DOHH2 (cell line): ENCODE measurements around the gene SAMD5.
"Not testable (repeated sequence)": the region's sequence is repeated elsewhere in the genome, so short reads cannot be mapped to it uniquely, and the experiment has no call there.

ENCODE experiments used
- H3F3A ChIP-seq: fragments of 200-600 bp; sonication (generic), shearing (Covaris generic); 2 replicates; pipeline ENCODE4 v1.6.0; 2016; ENCODE audit warnings: antibody characterized with exemption, mild to moderate bottlenecking; ENCODE audit not compliant: control insufficient read depth, insufficient read depth
- H3K27ac ChIP-seq: fragments of 200-600 bp; sonication (generic); 2 replicates; pipeline ENCODE4 v1.5.1; 2014; ENCODE audit warnings: low read depth, mild to moderate bottlenecking, low read length, moderate library complexity
- H3K27me3 ChIP-seq: fragments of 200-600 bp; sonication (generic); 2 replicates; pipeline ENCODE4 v1.6.1; 2014; ENCODE audit warnings: mild to moderate bottlenecking, low read length, mixed read lengths; ENCODE audit not compliant: control insufficient read depth
- H3K36me3 ChIP-seq: fragments of 200-600 bp; sonication (generic); 2 replicates; pipeline ENCODE4 v1.6.1; 2014; ENCODE audit warnings: mild to moderate bottlenecking, low read length, moderate library complexity, mixed read lengths; ENCODE audit not compliant: control insufficient read depth
- H3K4me1 ChIP-seq: fragments of 200-600 bp; sonication (generic); 2 replicates; pipeline ENCODE4 v1.6.1; 2014; ENCODE audit warnings: mild to moderate bottlenecking, low read length, mixed read lengths; ENCODE audit not compliant: control insufficient read depth
- H3K4me2 ChIP-seq: fragments of 200-600 bp; sonication (generic); 2 replicates; pipeline ENCODE4 v1.6.0; 2014; ENCODE audit warnings: mild to moderate bottlenecking, low read length, moderate library complexity
- H3K4me3 ChIP-seq: fragments of 200-600 bp; sonication (generic); 2 replicates; pipeline ENCODE4 v1.5.1; 2014; ENCODE audit warnings: mild to moderate bottlenecking, low read length, mixed read lengths
- H3K79me2 ChIP-seq: fragments of 200-600 bp; sonication (generic); 2 replicates; pipeline ENCODE4 v1.6.1; 2014; ENCODE audit warnings: mild to moderate bottlenecking, low read length, mixed read lengths; ENCODE audit not compliant: control insufficient read depth
- H3K9me2 ChIP-seq: fragments of 200-600 bp; sonication (generic); replicated peaks from 2 replicates; pipeline ENCODE4 v1.6.1; 2014; ENCODE audit warnings: mild to moderate bottlenecking, low read length, mixed read lengths; ENCODE audit not compliant: control insufficient read depth
- H3K9me3 ChIP-seq: fragments of 200-600 bp; sonication (generic); 2 replicates; pipeline ENCODE4 v1.6.1; 2014; ENCODE audit warnings: antibody characterized with exemption, low read length, mixed read lengths; ENCODE audit not compliant: control insufficient read depth, insufficient read depth
- H4K20me1 ChIP-seq: fragments of 200-600 bp; sonication (generic); 2 replicates; pipeline ENCODE4 v1.6.0; 2014; ENCODE audit warnings: low read depth, mild to moderate bottlenecking, antibody characterized with exemption, low read length, moderate library complexity; ENCODE audit not compliant: control insufficient read depth, insufficient read depth
- EZH2phosphoT487 ChIP-seq: fragments of 200-600 bp; sonication (generic); IDR thresholded peaks from 2 replicates; pipeline ENCODE4 v1.6.1; 2017; ENCODE audit warnings: borderline replicate concordance, mild to moderate bottlenecking, antibody characterized with exemption, low read length, moderate library complexity, mixed read lengths
- TF ChIP-seq, protein P1 (sequence below): fragments of 200-600 bp; sonication (generic); IDR thresholded peaks from one replicate; pipeline ENCODE4 v1.5.1; 2014; ENCODE audit warnings: antibody characterized with exemption, mild to moderate bottlenecking, low read depth, low read length; ENCODE audit not compliant: poor library complexity, severe bottlenecking

Gene SAMD5

DNA sequence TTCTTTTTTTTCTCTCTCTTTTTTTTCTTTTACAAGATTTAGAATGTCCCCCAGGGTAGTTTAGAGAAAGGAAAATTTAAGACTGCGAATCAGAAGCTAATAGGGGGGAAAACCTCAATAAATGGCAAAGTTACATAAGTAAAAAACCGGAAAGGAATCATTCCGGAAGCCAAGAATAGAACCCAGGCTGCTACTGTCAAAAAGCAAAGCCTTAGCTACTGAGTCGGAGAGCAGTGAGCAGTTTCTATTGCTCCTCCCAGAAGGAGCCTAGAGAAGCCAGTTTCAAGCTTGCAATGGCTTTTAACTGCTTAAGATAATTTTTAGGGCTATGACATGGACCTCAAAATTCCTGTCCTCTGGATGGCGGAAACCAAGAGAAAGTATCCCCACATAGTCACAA is 31.6 kb downstream of the SAMD5 start:
- H3K27me3 ChIP-seq = no peaks in the 10 kb centered on the region
- H3K9me3 ChIP-seq = peaks cover 5% of the 10 kb centered on the region; the same call in 1 of the 2 replicates
- H3K27ac ChIP-seq = no peak overlapping the region
- no peak overlapping the region for H3K4me3 ChIP-seq
- TF ChIP-seq EZH2phosphoT487 = no peak
- TF ChIP-seq, protein P1, sequence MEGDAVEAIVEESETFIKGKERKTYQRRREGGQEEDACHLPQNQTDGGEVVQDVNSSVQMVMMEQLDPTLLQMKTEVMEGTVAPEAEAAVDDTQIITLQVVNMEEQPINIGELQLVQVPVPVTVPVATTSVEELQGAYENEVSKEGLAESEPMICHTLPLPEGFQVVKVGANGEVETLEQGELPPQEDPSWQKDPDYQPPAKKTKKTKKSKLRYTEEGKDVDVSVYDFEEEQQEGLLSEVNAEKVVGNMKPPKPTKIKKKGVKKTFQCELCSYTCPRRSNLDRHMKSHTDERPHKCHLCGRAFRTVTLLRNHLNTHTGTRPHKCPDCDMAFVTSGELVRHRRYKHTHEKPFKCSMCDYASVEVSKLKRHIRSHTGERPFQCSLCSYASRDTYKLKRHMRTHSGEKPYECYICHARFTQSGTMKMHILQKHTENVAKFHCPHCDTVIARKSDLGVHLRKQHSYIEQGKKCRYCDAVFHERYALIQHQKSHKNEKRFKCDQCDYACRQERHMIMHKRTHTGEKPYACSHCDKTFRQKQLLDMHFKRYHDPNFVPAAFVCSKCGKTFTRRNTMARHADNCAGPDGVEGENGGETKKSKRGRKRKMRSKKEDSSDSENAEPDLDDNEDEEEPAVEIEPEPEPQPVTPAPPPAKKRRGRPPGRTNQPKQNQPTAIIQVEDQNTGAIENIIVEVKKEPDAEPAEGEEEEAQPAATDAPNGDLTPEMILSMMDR = no peak
- no peak overlapping the region for H3K4me2 ChIP-seq
- no peaks in the 10 kb centered on the region for H3K36me3 ChIP-seq
- no peaks in the 10 kb centered on the region for H4K20me1 ChIP-seq
- H3K79me2 ChIP-seq = no peaks in the 10 kb centered on the region
- H3F3A ChIP-seq = no peaks in the 10 kb centered on the region
- H3K9me2 ChIP-seq = no peaks in the 10 kb centered on the region
- H3K4me1 ChIP-seq = no peaks in the 10 kb centered on the region

- H3K9me3 ChIP-seq = not testable (repeated sequence)
Observed at GRCh38 chr6:147542436-147542835, 33.9 kb downstream of the SAMD5 start.

DNA sequence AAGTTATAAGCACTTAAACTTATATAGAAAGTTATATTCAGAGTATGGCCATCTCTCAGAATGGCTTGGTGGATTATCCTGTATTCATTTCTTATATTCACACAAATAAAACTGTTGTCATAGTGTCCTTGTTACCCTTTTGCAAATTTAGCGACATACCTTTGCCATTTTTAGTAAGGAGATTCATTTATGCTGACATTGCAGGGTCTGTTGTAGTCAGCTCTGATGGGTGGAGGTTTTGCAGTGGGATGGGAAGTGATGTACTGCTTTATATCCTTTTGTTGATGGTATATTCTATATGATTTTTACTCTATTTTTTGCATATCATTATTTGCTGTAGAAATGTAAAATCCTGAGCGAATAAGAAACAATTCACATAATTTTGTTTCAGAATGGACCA is 35.9 kb downstream of the SAMD5 start:
- Histone ChIP-seq H3K4me3 (no peak overlapping the region), H3K27me3 (no peaks in the 10 kb centered on the region), H3K9me3 (peaks cover 5% of the 10 kb centered on the region; the same call in 1 of the 2 replicates), H3K27ac (no peak overlapping the region), H3K4me1 (no peaks in the 10 kb centered on the region), H3F3A (no peaks in the 10 kb centered on the region), H3K4me2 (no peak overlapping the region), H3K9me2 (no peaks in the 10 kb centered on the region), H3K79me2 (no peaks in the 10 kb centered on the region), H4K20me1 (no peaks in the 10 kb centered on the region), H3K36me3 (no peaks in the 10 kb centered on the region)
- no peak for TF ChIP-seq EZH2phosphoT487
- TF ChIP-seq, protein P1 = no peak

More at GRCh38 chr6:147542436-147542835, 33.9 kb downstream of the SAMD5 start:
- not testable (repeated sequence) for H4K20me1 ChIP-seq, H3K9me2 ChIP-seq, H3F3A ChIP-seq, H3K36me3 ChIP-seq, H3K4me3 ChIP-seq, H3K4me2 ChIP-seq, H3K4me1 ChIP-seq, H3K79me2 ChIP-seq, H3K27me3 ChIP-seq, H3K27ac ChIP-seq

DNA sequence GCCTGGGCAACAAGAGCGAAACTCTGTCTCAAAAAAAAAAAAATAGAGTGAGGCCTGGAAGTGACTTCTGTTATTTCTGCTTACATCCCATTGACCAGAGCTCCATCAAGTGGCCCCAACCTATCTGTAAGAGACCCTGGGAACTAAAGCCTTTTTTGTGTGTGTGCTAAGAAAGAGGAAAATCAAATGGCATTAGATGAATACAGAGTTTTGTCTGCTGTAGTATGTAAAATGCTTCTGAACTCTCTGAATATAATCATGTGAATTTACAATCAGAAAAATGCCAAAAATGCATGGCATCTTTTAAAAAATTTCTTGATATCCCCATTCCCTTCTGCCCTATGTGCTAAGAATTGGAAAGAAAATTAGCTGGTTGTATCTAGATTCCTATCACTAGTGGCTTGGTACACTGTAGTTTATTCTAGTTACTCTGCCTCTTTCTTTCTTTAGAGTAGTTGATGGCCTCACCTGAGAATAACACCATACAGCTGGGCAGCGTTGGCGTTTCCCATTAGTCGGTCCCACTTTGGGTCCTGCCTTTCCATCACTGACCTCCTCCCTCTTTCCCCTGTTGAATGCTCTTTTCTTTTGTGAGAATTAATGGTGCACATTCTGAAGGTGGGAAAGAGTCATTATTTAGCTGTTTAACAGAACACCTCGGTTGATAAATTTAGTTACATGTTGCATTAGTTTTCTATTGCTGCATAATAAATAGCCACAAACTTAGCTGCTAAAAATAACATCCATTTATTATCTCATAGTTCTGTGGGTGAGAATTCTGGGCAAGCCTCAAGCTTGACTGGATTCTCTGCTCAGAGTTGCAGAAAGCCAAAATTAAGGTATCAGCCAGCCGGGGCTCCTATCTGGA is 38.2 kb downstream of the SAMD5 start:
- Histone ChIP-seq H3K4me3 (no peak overlapping the region), H3K27me3 (no peaks in the 10 kb centered on the region), H4K20me1 (no peaks in the 10 kb centered on the region), H3K9me2 (no peaks in the 10 kb centered on the region), H3K36me3 (no peaks in the 10 kb centered on the region), H3K4me2 (no peak overlapping the region), H3F3A (no peaks in the 10 kb centered on the region), H3K79me2 (no peaks in the 10 kb centered on the region), H3K4me1 (no peaks in the 10 kb centered on the region), H3K27ac (no peak overlapping the region), H3K9me3 (peaks cover 5% of the 10 kb centered on the region; the same call in 1 of the 2 replicates)
- no peak for TF ChIP-seq EZH2phosphoT487
- TF ChIP-seq, protein P1 = no peak
